SHP77 (cell line): Measurements from ENCODE around the gene SNCAIP.
A peak's percentile ranks its signal among the peaks of the same experiment; 100 is the strongest.

Experiments
- DNase-seq, 2 experiments: peaks; one replicate each; lab custom pipeline; 2025; lab: John Stamatoyannopoulos, UW

The SNCAIP gene

GRCh38 chr5:122501089-122501435 is 189.0 kb downstream of the SNCAIP start:
- no peak for DNase-seq

- no peak for DNase-seq
Observed at GRCh38 chr5:122507045-122507444, 195.0 kb downstream of the SNCAIP start.

- peak in 1 of 2 experiments; percentile 37 for DNase-seq
Observed at GRCh38 chr5:122507581-122507980, 195.5 kb downstream of the SNCAIP start.

- no peak for DNase-seq
Observed at GRCh38 chr5:122508623-122509022, 196.6 kb downstream of the SNCAIP start.
